NCI-H524 treated with DMSO at 0.1 percent for 48 hours (cell line): Measurements from ENCODE around the gene MYO3A.

Experiments used
- DNase-seq: peaks from one replicate; lab custom pipeline; 2025; lab: John Stamatoyannopoulos, UW

The MYO3A gene

GRCh38 chr10:25933653-25934608 lies at the start of gene MYO3A:
MYO3A (plus strand) TSS chr10:25934229; CDS start chr10:25952111, 17,882 bp downstream.
- no peak for DNase-seq

- DNase-seq, result no peak
Observed at GRCh38 chr10:25888627-25889026, 45.4 kb upstream of the MYO3A start.

- no peak for DNase-seq
Observed at GRCh38 chr10:25890995-25891394, 43.0 kb upstream of the MYO3A start.

GRCh38 chr10:25895856-25896255 lies 38.2 kb upstream of the MYO3A start:
- no peak for DNase-seq

- no peak for DNase-seq
Observed at GRCh38 chr10:25896421-25896820, 37.6 kb upstream of the MYO3A start.

- no peak for DNase-seq
Observed at GRCh38 chr10:25899304-25899703, 34.7 kb upstream of the MYO3A start.

GRCh38 chr10:25901199-25901598 lies 32.8 kb upstream of the MYO3A start:
- DNase-seq, result no peak

GRCh38 chr10:25902002-25902401 lies 32.0 kb upstream of the MYO3A start:
- DNase-seq, result peak; percentile 14

GRCh38 chr10:25907261-25907660 lies 26.8 kb upstream of the MYO3A start:
- no peak for DNase-seq

- no peak for DNase-seq
Observed at GRCh38 chr10:25912866-25913265, 21.2 kb upstream of the MYO3A start.

- DNase-seq, result no peak
Observed at GRCh38 chr10:25914776-25915175, 19.3 kb upstream of the MYO3A start.

GRCh38 chr10:25934621-25935139 lies 651 bp downstream of the MYO3A start:
- no peak for DNase-seq

GRCh38 chr10:25938405-25938804 lies 4.4 kb downstream of the MYO3A start:
- no peak for DNase-seq

- DNase-seq, result no peak
Observed at GRCh38 chr10:25944771-25945170, 10.7 kb downstream of the MYO3A start.

- DNase-seq, result no peak
Observed at GRCh38 chr10:25952857-25953256, 18.8 kb downstream of the MYO3A start.

- DNase-seq, result no peak
Observed at GRCh38 chr10:25954851-25955250, 20.8 kb downstream of the MYO3A start.

- no peak for DNase-seq
Observed at GRCh38 chr10:25959540-25960232, 25.7 kb downstream of the MYO3A start.

- DNase-seq, result no peak
Observed at GRCh38 chr10:25965584-25965983, 31.6 kb downstream of the MYO3A start.

- no peak for DNase-seq
Observed at GRCh38 chr10:25966844-25967243, 32.8 kb downstream of the MYO3A start.

- DNase-seq, result no peak
Observed at GRCh38 chr10:25972631-25973030, 38.6 kb downstream of the MYO3A start.

GRCh38 chr10:25974897-25975459 lies 40.9 kb downstream of the MYO3A start:
- DNase-seq, result no peak

- no peak for DNase-seq
Observed at GRCh38 chr10:25978771-25979170, 44.7 kb downstream of the MYO3A start.

- no peak for DNase-seq
Observed at GRCh38 chr10:25982107-25982506, 48.1 kb downstream of the MYO3A start.
